GM18520 (cell line): Measurements from ENCODE around the gene RSPH3.

Source experiments
- ATAC-seq: cut with Tn5 transposase; IDR thresholded peaks from one replicate; pipeline ENCODE4 v1.9.1; 2021; ENCODE audit not compliant: unreplicated experiment

Gene RSPH3

GRCh38 chr6:158938811-158939254 lies 61.2 kb downstream of the RSPH3 start:
- no peak for ATAC-seq

DNA sequence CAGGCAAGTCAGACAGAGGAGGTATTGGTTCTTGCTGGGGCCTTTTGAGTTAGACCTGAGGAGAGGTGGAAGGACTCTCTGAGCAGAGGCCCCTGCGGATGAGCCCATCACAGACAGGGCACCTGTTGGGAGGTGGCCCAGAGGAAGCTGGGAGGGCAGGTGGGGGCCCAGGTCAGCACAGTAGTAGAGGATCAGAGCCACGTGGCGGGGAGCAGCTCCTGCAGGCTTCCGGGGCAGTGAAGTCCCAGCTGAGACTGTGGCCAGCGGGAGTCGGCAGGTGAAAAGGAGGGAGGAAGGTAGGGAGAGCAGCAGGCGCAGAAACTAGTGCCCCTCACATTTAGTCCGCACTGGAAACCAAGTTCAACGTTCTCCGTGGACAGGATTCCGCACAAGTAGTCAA lies 61.8 kb downstream of the RSPH3 start:
- no peak for ATAC-seq

GRCh38 chr6:158934157-158934556 lies 65.8 kb downstream of the RSPH3 start:
- no peak for ATAC-seq

GRCh38 chr6:158933079-158933595 lies 66.9 kb downstream of the RSPH3 start:
- no peak for ATAC-seq

- ATAC-seq: no peak
These were observed 71.9 kb downstream of the RSPH3 start for GRCh38 chr6:158928068-158928467.

DNA sequence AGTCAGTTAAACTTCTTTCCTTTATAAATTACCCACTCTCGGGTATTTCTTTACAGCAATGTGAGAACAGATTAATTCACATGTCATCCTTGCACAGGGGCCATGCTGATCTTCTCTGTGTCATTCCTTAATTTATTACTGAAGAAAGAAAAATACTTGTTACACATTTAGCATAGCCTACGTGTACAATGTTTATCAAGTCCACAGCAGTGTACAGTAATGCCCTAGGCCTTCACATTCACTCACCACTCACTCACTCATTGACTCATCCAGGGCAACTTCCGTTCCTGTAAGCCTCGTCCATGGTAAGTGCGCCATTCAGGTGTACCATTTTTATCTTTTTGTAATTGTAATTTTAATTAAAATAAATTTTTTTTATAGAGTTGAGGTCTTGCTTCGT lies 73.6 kb downstream of the RSPH3 start:
- no peak for ATAC-seq

DNA sequence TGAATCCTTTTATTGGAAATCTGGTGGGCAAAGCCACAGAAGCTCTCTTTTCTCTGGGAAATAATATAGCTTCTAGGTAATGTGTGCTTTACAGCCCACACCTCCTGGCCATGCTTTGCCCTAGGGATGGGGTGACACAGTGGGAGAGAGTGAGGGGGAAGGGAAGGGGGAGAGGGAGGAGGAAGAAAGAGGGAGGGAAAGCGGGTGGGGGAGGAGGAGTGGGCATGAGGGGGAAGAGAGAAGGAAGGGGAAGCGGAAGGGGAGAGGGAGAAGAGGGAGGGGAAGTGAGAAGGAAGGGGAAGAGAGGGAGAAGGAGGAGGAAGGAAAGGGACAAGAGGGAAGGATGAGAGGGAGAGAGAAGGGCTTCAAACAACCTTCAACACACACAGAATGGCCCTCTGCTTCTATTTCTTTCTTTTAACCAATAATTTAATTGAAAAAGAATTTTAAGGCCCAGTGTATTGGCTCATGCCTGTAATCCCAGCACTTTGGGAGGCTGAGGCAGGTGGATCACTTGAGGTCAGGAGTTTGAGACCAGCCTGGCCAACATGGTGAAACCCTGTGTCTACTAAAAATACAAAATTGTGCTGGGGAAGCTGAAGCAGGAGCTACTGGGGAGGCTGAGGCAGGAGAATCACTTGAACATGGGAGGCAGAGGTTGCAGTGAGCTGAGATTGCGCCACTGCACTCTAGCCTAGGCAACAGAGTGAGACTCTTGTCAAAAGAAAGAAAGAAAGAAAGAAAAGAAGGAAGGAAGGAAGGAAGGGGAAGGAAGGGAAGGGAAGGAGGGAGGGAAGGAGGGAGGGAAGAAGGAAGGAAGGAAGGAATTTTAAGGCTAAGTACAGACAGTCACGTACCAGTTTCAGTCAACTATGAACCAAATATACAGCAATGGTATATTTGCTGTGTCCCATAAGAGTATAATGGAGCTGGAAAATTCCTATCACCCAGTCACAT lies 75.2 kb downstream of the RSPH3 start:
- ATAC-seq: no peak

DNA sequence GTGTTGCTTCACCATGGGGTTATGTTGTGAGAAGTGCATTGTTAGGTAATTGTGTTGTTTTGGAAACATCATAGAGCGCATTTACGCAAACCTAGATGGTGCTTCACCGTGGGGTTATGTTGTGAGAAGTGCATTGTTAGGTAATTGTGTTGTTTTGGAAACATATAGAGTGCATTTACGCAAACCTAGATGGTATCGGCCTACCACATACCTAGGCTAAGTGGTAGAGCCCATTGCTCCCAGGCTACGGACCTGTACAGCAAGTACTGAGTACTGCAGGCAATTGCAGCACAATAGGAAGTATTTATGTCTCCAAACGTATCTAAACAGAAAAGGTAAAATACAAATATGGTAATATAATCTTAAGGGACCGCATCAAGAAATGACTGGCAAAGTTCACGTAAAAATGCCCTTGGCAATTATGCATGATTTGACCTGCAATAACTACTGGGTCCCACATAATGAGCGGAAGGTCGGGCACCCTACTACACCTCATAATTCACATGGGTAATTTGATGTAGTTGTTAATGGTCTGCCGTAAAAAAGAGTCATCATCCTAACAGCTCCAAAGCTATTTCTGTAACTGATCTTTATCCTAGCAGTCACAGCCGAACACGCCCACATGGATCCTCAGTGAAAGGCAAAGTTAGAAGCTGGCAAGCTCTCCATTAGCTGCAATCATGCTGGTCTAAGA lies 76.0 kb downstream of the RSPH3 start:
- no peak for ATAC-seq
